C4-2B (cell line): Measurements from ENCODE around the gene ZNF185.

Source experiments
- ZFX ChIP-seq: fragments of 450-650 bp; IDR thresholded peaks from 2 replicates; pipeline ENCODE4 v1.6.1; 2017
- TF ChIP-seq, protein P1 (sequence below): fragments of 450-650 bp; conservative IDR thresholded peaks from 2 replicates; pipeline ENCODE4 v1.5.1; 2017; ENCODE audit warnings: mild to moderate bottlenecking

- TF ChIP-seq, protein P1, sequence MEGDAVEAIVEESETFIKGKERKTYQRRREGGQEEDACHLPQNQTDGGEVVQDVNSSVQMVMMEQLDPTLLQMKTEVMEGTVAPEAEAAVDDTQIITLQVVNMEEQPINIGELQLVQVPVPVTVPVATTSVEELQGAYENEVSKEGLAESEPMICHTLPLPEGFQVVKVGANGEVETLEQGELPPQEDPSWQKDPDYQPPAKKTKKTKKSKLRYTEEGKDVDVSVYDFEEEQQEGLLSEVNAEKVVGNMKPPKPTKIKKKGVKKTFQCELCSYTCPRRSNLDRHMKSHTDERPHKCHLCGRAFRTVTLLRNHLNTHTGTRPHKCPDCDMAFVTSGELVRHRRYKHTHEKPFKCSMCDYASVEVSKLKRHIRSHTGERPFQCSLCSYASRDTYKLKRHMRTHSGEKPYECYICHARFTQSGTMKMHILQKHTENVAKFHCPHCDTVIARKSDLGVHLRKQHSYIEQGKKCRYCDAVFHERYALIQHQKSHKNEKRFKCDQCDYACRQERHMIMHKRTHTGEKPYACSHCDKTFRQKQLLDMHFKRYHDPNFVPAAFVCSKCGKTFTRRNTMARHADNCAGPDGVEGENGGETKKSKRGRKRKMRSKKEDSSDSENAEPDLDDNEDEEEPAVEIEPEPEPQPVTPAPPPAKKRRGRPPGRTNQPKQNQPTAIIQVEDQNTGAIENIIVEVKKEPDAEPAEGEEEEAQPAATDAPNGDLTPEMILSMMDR = no peak
- no peak for TF ChIP-seq ZFX
Observed at GRCh38 chrX:152932598-152933175, 34.8 kb downstream of the ZNF185 start.
